Neutrophil (primary cell): Measurements from ENCODE around the gene GTF2IRD1.
"Not testable (repeated sequence)": the region's sequence is repeated elsewhere in the genome, so short reads cannot be mapped to it uniquely, and the experiment has no call there.

Experiments used
- H3K27ac ChIP-seq: fragments of 200-600 bp; sonication (generic); 2 replicates; pipeline ENCODE4 v1.5.1; 2016; ENCODE audit warnings: mild to moderate bottlenecking, moderate library complexity
- H3K27me3 ChIP-seq: fragments of 200-600 bp; sonication (generic); 2 replicates; pipeline ENCODE4 v1.6.0; 2016; ENCODE audit warnings: mild to moderate bottlenecking
- H3K36me3 ChIP-seq: fragments of 200-600 bp; sonication (generic); 2 replicates; pipeline ENCODE4 v1.5.1; 2017
- H3K4me1 ChIP-seq, 2 experiments: fragments of 200-600 bp in 1 of 2; sonication (generic) in 1 of 2; 1 replicate in 1 of 2; 2 replicates in 1 of 2; pipeline versions ENCODE4 v1.5.1 to v1.6.1; 2013 to 2016; ENCODE audit warnings: low read depth in 1 of 2, low read length in 1 of 2, mild to moderate bottlenecking in 1 of 2, moderate library complexity in 1 of 2; ENCODE audit not compliant: control insufficient read depth in 1 of 2, insufficient read depth in 1 of 2
- H3K4me3 ChIP-seq, 2 experiments: fragments of 200-600 bp in 1 of 2; sonication (generic) in 1 of 2; 1 replicate in 1 of 2; 2 replicates in 1 of 2; pipeline ENCODE4 v1.5.1; 2013 to 2016; ENCODE audit warnings: low read depth in 1 of 2, low read length in 1 of 2, mild to moderate bottlenecking in 1 of 2, moderate library complexity in 1 of 2
- H3K9me3 ChIP-seq: fragments of 200-600 bp; sonication (generic); 2 replicates; pipeline ENCODE4 v1.5.1; 2016
- TF ChIP-seq, protein P1 (sequence below): fragments of 200-600 bp; sonication (generic); IDR thresholded peaks from 2 replicates; pipeline ENCODE4 v1.5.1; 2016; ENCODE audit warnings: antibody characterized with exemption

Gene GTF2IRD1

DNA sequence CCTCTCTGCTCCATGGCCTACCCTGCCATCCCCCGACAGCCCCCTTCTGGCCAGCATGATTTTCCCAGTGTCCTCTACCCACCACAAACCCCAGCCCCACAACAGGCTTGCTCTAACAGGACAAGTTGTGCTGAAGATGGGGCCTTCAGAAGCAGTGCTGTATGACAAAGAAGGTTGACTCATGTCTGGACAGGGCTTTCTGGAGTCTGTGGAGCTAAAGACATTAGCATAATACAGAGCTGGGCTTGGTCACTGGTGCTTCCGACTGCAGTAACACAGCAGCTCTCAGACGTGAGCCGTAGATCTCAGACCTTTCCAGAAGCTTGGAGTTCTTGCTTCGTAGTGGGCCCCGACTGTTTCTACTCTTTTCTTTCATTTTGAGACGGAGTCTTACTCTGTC, 100.5 kb downstream of the GTF2IRD1 start:
- no peaks in the 10 kb centered on the region for H3K36me3 ChIP-seq
- H3K4me1 ChIP-seq: no peaks in the 10 kb centered on the region
- no peak overlapping the region for H3K4me3 ChIP-seq

DNA sequence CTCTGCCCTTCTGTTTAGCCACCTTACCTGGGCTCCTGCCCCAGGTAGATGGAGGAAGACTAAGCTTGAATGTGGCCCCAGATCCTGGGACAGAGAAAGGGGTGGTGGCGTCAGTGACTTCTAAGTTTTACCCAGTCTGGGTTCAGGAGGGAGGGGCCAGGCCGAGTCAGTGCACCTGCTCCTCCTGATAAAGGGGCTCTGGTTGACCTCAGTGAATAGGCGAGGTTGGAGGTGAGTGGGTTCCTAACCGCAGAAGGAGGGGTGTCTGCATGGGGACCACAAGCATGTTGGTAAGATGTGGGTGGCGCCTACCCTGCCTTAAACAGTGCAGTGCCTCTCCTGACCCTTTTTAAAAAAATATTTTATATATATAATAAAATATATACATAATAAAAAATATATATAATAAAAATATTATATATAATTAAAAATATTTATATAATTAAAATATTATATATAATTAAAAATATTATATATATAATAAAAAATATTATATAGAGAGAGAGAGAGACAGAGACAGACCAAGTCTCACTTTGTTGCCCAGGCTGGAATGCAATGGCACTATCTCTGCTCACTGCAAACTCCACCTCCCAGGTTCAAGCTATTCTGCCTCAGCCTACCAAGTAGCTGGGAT, 106.5 kb downstream of the GTF2IRD1 start:
- Histone ChIP-seq H3K36me3 (no peaks in the 10 kb centered on the region), H3K9me3 (no peaks in the 10 kb centered on the region), H3K27ac (no peak overlapping the region), H3K4me3 (no peak overlapping the region), H3K27me3 (no peaks in the 10 kb centered on the region), H3K4me1 (no peaks in the 10 kb centered on the region)
- TF ChIP-seq, protein P1, sequence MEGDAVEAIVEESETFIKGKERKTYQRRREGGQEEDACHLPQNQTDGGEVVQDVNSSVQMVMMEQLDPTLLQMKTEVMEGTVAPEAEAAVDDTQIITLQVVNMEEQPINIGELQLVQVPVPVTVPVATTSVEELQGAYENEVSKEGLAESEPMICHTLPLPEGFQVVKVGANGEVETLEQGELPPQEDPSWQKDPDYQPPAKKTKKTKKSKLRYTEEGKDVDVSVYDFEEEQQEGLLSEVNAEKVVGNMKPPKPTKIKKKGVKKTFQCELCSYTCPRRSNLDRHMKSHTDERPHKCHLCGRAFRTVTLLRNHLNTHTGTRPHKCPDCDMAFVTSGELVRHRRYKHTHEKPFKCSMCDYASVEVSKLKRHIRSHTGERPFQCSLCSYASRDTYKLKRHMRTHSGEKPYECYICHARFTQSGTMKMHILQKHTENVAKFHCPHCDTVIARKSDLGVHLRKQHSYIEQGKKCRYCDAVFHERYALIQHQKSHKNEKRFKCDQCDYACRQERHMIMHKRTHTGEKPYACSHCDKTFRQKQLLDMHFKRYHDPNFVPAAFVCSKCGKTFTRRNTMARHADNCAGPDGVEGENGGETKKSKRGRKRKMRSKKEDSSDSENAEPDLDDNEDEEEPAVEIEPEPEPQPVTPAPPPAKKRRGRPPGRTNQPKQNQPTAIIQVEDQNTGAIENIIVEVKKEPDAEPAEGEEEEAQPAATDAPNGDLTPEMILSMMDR: no peak

More for the DNA sequence above, 100.5 kb downstream of the GTF2IRD1 start:
- Histone ChIP-seq H3K9me3 (no peaks in the 10 kb centered on the region), H3K27ac (no peak overlapping the region), H3K27me3 (no peaks in the 10 kb centered on the region)
- TF ChIP-seq, protein P1: no peak

DNA sequence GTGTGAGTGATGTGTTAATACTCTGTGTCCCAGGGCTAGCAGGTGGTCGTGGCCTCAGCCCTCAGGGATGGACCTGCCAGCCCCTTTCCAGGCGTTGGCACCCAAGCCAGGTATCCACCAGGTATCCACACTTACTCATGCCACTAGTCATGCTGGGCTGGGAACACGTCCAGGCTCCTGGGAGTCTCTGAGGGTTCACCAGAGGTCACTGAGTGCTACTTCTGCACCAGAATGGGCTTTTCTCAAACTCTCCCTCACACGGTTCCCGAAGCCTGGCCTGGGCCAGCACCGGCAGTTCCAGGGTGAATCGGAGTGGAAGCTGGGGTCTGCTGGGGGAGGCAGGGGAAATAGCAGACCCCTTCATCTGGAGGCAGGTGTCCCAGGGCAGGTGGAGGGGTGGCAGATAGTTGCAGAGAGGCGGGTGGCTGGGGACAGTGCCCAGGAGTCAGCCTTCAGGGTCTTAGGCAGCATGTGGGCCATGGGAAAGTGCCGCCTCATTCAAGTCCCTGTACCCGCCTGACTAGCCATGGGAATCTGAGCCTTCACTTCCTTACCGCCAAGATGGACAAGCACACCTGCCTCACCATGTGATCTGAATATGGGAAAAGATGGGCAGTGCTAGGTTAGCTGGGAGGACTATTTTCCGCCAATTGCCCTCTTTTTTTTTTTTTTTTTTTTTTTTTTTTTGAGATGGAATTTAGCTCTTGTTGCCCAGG, 108.3 kb downstream of the GTF2IRD1 start:
- Histone ChIP-seq H3K36me3 (no peaks in the 10 kb centered on the region), H3K4me1 (no peaks in the 10 kb centered on the region), H3K9me3 (no peaks in the 10 kb centered on the region), H3K27me3 (no peaks in the 10 kb centered on the region), H3K4me3 (no peak overlapping the region), H3K27ac (no peak overlapping the region)
- TF ChIP-seq, protein P1: no peak

DNA sequence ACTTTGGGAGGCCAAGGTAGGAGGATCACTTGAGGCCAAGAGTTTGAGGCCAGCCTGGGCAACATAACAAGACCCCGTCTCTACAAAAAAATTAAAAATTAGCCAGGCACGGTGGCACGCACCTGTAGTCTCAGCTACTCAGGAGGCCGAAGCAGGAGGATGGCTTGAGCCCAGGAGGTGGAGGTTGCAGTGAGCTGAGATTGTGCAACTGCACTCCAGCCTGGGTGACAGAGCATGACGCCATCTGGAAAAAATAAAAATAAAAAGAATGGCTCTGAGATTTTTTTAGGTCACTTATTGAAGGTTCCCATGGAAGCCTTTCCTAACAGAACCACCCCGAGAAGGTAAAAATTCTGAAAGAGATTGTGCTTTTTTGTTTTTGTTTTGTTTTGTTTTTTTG, 109.9 kb downstream of the GTF2IRD1 start:
- H3K27ac ChIP-seq, H3K27me3 ChIP-seq, H3K4me3 ChIP-seq, H3K4me1 ChIP-seq, H3K36me3 ChIP-seq, H3K9me3 ChIP-seq: not testable (repeated sequence)

DNA sequence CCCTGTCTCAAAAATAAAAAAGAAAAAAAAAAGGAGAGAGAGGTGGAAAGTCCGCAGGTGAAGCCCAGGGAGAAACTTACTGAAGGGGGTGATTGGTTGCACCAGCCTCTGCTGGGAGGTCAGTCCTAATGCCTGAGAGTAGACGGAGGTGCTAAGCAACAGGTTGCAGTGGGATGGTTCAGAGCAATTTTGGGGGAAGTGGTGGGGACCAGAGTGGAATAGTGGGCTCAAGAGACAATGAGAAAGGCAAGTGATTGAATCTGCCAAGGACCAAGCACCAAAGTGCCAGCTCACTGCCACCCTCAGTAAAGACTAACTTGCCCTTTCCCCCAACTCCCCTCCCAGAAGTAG, 113.6 kb downstream of the GTF2IRD1 start:
- H3K9me3 ChIP-seq: no peaks in the 10 kb centered on the region
- H3K36me3 ChIP-seq: no peaks in the 10 kb centered on the region
- H3K27ac ChIP-seq: no peak overlapping the region
- H3K4me1 ChIP-seq: no peaks in the 10 kb centered on the region
- no peak overlapping the region for H3K4me3 ChIP-seq
- H3K27me3 ChIP-seq: no peaks in the 10 kb centered on the region
- TF ChIP-seq, protein P1: no peak

DNA sequence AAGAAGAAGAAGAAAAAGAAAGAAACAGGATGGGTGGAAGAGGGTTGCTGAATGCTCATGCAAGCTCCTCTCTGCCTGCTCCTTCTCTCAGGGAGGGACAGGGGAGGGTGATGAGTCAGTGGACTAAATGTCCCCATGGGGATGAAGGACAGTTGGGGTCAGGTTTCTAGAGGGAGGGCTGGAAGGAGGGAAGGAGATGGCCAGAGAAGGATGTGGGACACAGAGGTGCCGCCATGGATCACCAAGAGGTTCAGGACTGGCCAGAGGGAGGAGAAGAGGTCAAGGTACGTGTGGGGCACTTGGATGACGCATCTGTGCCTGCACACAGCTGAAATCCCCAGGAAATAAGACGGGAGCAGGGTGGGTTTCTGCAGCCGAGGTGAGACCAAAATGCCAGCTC, 115.0 kb downstream of the GTF2IRD1 start:
- Histone ChIP-seq H3K9me3 (no peaks in the 10 kb centered on the region), H3K27ac (no peak overlapping the region), H3K4me1 (no peaks in the 10 kb centered on the region), H3K27me3 (no peaks in the 10 kb centered on the region), H3K4me3 (no peak overlapping the region), H3K36me3 (no peaks in the 10 kb centered on the region)
- TF ChIP-seq, protein P1: no peak
